GM04504 (cell line): ENCODE results near the gene IFT80.
A peak's percentile ranks its signal among the peaks of the same experiment; 100 is the strongest.
"Not testable (repeated sequence)": the region's sequence is repeated elsewhere in the genome, so short reads cannot be mapped to it uniquely, and the experiment has no call there.

Experiments used
- DNase-seq: peaks from one replicate; pipeline ENCODE4 v3.0.0-alpha.2; 2012; ENCODE audit warnings: low read depth

Gene IFT80

GRCh38 chr3:160365869-160366522 is 33.0 kb downstream of the IFT80 start:
- no peak for DNase-seq

- DNase-seq: not testable (repeated sequence)
Observed at GRCh38 chr3:160362896-160363295, 36.1 kb downstream of the IFT80 start.

- DNase-seq: no peak
Observed at GRCh38 chr3:160355826-160356225, 43.2 kb downstream of the IFT80 start.

- DNase-seq: no peak
Observed at GRCh38 chr3:160346511-160346910, 52.5 kb downstream of the IFT80 start.

GRCh38 chr3:160343132-160343531 is 55.9 kb downstream of the IFT80 start:
- DNase-seq: no peak

- DNase-seq: no peak
Observed at GRCh38 chr3:160340351-160340750, 58.7 kb downstream of the IFT80 start.

GRCh38 chr3:160331127-160331937 is 67.7 kb downstream of the IFT80 start:
- peak; percentile 61 for DNase-seq

- no peak for DNase-seq
Observed at GRCh38 chr3:160330690-160331089, 68.3 kb downstream of the IFT80 start.

GRCh38 chr3:160330109-160330508 is 68.9 kb downstream of the IFT80 start:
- no peak for DNase-seq

GRCh38 chr3:160326286-160326685 is 72.7 kb downstream of the IFT80 start:
- DNase-seq: not testable (repeated sequence)

GRCh38 chr3:160321821-160322220 is 77.2 kb downstream of the IFT80 start:
- not testable (repeated sequence) for DNase-seq

GRCh38 chr3:160319322-160319721 is 79.7 kb downstream of the IFT80 start:
- no peak for DNase-seq

GRCh38 chr3:160314995-160315394 is 84.0 kb downstream of the IFT80 start:
- DNase-seq: no peak

- no peak for DNase-seq
Observed at GRCh38 chr3:160312014-160312624, 86.9 kb downstream of the IFT80 start.

GRCh38 chr3:160302806-160303205 is 96.2 kb downstream of the IFT80 start:
- no peak for DNase-seq

- no peak for DNase-seq
Observed at GRCh38 chr3:160296591-160296990, 102.4 kb downstream of the IFT80 start.

GRCh38 chr3:160291909-160292299 is 107.1 kb downstream of the IFT80 start:
- DNase-seq: no peak

GRCh38 chr3:160291290-160291908 is 107.6 kb downstream of the IFT80 start:
- no peak for DNase-seq

- no peak for DNase-seq
Observed at GRCh38 chr3:160287666-160288065, 111.4 kb downstream of the IFT80 start.

GRCh38 chr3:160286231-160286630 is 112.8 kb downstream of the IFT80 start:
- DNase-seq: no peak

GRCh38 chr3:160280836-160281235 is 118.2 kb downstream of the IFT80 start:
- DNase-seq: no peak

GRCh38 chr3:160279657-160280056 is 119.4 kb downstream of the IFT80 start:
- DNase-seq: no peak

GRCh38 chr3:160278210-160278609 is 120.8 kb downstream of the IFT80 start:
- no peak for DNase-seq
